Measurements from ENCODE around the gene RETREG3.
A peak's percentile ranks its signal among the peaks of the same experiment; 100 is the strongest.

RETREG3 gene

GRCh38 chr17:42531455-42532354 is 77.5 kb downstream of the RETREG3 start:
- Histone ChIP-seq H4K20me1 (ENCODE audit: control insufficient read depth, insufficient read depth, low read depth, low read length) (no peaks in the 10 kb centered on the region), H3K4me2 (ENCODE audit: low read length) (peak overlapping the region; percentile 75), H3K27me3 (ENCODE audit: control insufficient read depth, low read length) (peaks cover 6% of the 10 kb centered on the region; the same call in 1 of the 2 replicates), H3K9me2 (replicated peaks; ENCODE audit: control insufficient read depth, low read length) (no peaks in the 10 kb centered on the region), H3F3A (ENCODE audit: control insufficient read depth, insufficient read depth) (peaks cover 22% of the 10 kb centered on the region), H3K4me1 (ENCODE audit: control insufficient read depth, low read length) (peaks cover 37% of the 10 kb centered on the region), H3K9me3 (ENCODE audit: control insufficient read depth, insufficient read depth, low read length) (no peaks in the 10 kb centered on the region), H3K4me3 (ENCODE audit: low read length) (peak overlapping the region; percentile 73), H3K27ac (ENCODE audit: low read depth, low read length) (no peak overlapping the region), H3K79me2 (ENCODE audit: control insufficient read depth, low read length) (peaks cover 3% of the 10 kb centered on the region), H3K36me3 (ENCODE audit: control insufficient read depth, low read length) (no peaks in the 10 kb centered on the region)
- TF ChIP-seq EZH2phosphoT487 (IDR thresholded peaks at IDR 0.05; ENCODE audit: borderline replicate concordance, low read length), result no peak
- TF ChIP-seq, protein P1, sequence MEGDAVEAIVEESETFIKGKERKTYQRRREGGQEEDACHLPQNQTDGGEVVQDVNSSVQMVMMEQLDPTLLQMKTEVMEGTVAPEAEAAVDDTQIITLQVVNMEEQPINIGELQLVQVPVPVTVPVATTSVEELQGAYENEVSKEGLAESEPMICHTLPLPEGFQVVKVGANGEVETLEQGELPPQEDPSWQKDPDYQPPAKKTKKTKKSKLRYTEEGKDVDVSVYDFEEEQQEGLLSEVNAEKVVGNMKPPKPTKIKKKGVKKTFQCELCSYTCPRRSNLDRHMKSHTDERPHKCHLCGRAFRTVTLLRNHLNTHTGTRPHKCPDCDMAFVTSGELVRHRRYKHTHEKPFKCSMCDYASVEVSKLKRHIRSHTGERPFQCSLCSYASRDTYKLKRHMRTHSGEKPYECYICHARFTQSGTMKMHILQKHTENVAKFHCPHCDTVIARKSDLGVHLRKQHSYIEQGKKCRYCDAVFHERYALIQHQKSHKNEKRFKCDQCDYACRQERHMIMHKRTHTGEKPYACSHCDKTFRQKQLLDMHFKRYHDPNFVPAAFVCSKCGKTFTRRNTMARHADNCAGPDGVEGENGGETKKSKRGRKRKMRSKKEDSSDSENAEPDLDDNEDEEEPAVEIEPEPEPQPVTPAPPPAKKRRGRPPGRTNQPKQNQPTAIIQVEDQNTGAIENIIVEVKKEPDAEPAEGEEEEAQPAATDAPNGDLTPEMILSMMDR (IDR thresholded peaks at IDR 0.05; ENCODE audit: low read depth, low read length, poor library complexity, severe bottlenecking), result no peak

GRCh38 chr17:42530952-42531454 is 78.2 kb downstream of the RETREG3 start:
- H3K4me3 ChIP-seq (ENCODE audit: low read length), result no peak overlapping the region
- H3K9me3 ChIP-seq (ENCODE audit: control insufficient read depth, insufficient read depth, low read length), result no peaks in the 10 kb centered on the region
- H3K36me3 ChIP-seq (ENCODE audit: control insufficient read depth, low read length), result no peaks in the 10 kb centered on the region
- no peaks in the 10 kb centered on the region for H4K20me1 ChIP-seq (ENCODE audit: control insufficient read depth, insufficient read depth, low read depth, low read length)
- TF ChIP-seq, protein P1 (IDR thresholded peaks at IDR 0.05; ENCODE audit: low read depth, low read length, poor library complexity, severe bottlenecking), result no peak
- no peak for TF ChIP-seq EZH2phosphoT487 (IDR thresholded peaks at IDR 0.05; ENCODE audit: borderline replicate concordance, low read length)
- H3K4me2 ChIP-seq (ENCODE audit: low read length), result no peak overlapping the region
- H3K27me3 ChIP-seq (ENCODE audit: control insufficient read depth, low read length), result peaks cover 6% of the 10 kb centered on the region; the same call in 1 of the 2 replicates
- no peak overlapping the region for H3K27ac ChIP-seq (ENCODE audit: low read depth, low read length)
- H3K79me2 ChIP-seq (ENCODE audit: control insufficient read depth, low read length), result no peaks in the 10 kb centered on the region; the same call in 1 of the 2 replicates
- H3F3A ChIP-seq (ENCODE audit: control insufficient read depth, insufficient read depth), result peaks cover 22% of the 10 kb centered on the region
- H3K9me2 ChIP-seq (replicated peaks; ENCODE audit: control insufficient read depth, low read length), result no peaks in the 10 kb centered on the region
- peaks cover 37% of the 10 kb centered on the region for H3K4me1 ChIP-seq (ENCODE audit: control insufficient read depth, low read length)
